ENCODE results near the gene ETV2.

GRCh38 chr19:35665604-35666003, 24.1 kb downstream of the ETV2 start:
- no peak for TF ChIP-seq CTCF (IDR thresholded peaks at IDR 0.05)
- TF ChIP-seq FOSL2 (IDR thresholded peaks at IDR 0.05; ENCODE audit: borderline replicate concordance, low read depth): no peak
- no peak for TF ChIP-seq USF1 (IDR thresholded peaks at IDR 0.05; ENCODE audit: borderline replicate concordance, low read depth)
- no peak for TF ChIP-seq TAF1 (IDR thresholded peaks at IDR 0.05; ENCODE audit: borderline replicate concordance, low read depth, low read length)
- no peak for TF ChIP-seq EZH2phosphoT487 (IDR thresholded peaks at IDR 0.05; ENCODE audit: borderline replicate concordance, low read depth)
- TF ChIP-seq, protein P1, sequence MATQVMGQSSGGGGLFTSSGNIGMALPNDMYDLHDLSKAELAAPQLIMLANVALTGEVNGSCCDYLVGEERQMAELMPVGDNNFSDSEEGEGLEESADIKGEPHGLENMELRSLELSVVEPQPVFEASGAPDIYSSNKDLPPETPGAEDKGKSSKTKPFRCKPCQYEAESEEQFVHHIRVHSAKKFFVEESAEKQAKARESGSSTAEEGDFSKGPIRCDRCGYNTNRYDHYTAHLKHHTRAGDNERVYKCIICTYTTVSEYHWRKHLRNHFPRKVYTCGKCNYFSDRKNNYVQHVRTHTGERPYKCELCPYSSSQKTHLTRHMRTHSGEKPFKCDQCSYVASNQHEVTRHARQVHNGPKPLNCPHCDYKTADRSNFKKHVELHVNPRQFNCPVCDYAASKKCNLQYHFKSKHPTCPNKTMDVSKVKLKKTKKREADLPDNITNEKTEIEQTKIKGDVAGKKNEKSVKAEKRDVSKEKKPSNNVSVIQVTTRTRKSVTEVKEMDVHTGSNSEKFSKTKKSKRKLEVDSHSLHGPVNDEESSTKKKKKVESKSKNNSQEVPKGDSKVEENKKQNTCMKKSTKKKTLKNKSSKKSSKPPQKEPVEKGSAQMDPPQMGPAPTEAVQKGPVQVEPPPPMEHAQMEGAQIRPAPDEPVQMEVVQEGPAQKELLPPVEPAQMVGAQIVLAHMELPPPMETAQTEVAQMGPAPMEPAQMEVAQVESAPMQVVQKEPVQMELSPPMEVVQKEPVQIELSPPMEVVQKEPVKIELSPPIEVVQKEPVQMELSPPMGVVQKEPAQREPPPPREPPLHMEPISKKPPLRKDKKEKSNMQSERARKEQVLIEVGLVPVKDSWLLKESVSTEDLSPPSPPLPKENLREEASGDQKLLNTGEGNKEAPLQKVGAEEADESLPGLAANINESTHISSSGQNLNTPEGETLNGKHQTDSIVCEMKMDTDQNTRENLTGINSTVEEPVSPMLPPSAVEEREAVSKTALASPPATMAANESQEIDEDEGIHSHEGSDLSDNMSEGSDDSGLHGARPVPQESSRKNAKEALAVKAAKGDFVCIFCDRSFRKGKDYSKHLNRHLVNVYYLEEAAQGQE (IDR thresholded peaks at IDR 0.05; ENCODE audit: low read depth, low read length): no peak
- no peak for TF ChIP-seq SIN3A (IDR thresholded peaks at IDR 0.05; ENCODE audit: borderline replicate concordance, low read depth, low read length)

Data from SK-N-SH (cell line).